ENCODE results near the gene STXBP6. TPM values are rescaled to one million over a fixed set of nuclear protein-coding genes. Genes with fewer than 3 reads are reported as not detected.
A peak's percentile ranks its signal among the peaks of the same experiment; 100 is the strongest.

Gene STXBP6
- total and polyA plus RNA-seq, 8 donors, result 17.2 to 54.1 (median 47.1) TPM

DNA sequence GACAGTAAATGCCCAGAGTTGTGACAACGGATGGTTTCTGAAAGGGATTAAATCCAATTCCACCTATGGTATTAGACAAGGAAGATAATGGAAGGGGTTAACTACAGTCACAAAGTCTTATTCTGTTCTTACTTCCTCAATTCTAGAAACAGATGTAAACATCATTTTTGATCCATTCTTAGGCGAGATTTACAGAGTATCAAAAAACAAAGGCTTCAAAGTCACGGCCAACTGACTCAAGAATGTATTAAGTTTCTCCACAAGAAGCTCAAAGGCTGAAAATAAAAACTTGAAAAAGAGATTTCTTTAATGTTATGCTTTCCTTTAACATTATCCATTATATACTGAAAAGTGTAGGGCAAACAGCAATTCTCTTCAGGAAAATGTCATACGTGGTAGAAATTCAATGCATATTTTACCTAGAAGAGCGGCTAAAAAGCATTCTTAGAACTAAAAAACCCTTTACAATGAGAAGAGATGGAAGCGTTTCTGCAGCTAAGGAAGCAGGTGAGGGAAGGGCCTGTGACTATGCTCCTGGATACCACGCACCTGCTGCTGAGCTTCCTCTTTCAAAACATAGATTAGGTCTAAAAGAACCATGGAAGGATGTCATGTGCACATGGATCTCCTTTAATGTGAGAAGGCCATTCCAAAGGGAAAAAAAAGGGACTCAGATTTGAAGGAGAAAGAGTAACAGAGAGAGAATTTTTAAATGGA, 185.8 kb downstream of the STXBP6 start:
- intact Hi-C loops (cut with DNase I), result no loop called here
- Histone ChIP-seq H3K9me3 (no peaks in the 10 kb centered on the region), H3K27ac (no peak overlapping the region), H3K4me3 (no peak overlapping the region), H3K36me3 (no peaks in the 10 kb centered on the region), H3K27me3 (no peaks in the 10 kb centered on the region), H3K4me1 (peaks cover 0 to 5% of the 10 kb centered on the region in 2 donors)
- ATAC-seq, result no peak
- TF ChIP-seq, protein P1, sequence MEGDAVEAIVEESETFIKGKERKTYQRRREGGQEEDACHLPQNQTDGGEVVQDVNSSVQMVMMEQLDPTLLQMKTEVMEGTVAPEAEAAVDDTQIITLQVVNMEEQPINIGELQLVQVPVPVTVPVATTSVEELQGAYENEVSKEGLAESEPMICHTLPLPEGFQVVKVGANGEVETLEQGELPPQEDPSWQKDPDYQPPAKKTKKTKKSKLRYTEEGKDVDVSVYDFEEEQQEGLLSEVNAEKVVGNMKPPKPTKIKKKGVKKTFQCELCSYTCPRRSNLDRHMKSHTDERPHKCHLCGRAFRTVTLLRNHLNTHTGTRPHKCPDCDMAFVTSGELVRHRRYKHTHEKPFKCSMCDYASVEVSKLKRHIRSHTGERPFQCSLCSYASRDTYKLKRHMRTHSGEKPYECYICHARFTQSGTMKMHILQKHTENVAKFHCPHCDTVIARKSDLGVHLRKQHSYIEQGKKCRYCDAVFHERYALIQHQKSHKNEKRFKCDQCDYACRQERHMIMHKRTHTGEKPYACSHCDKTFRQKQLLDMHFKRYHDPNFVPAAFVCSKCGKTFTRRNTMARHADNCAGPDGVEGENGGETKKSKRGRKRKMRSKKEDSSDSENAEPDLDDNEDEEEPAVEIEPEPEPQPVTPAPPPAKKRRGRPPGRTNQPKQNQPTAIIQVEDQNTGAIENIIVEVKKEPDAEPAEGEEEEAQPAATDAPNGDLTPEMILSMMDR (IDR thresholded peaks at IDR 0.05), result no peak
- DNase-seq, result no peak

GRCh38 chr14:24861083-24861630, 188.8 kb downstream of the STXBP6 start:
- ATAC-seq (peak; percentile 88), DNase-seq (no peak)
- Histone ChIP-seq H3K27me3 (no peaks in the 10 kb centered on the region), H3K4me1 (peaks cover 0 to 5% of the 10 kb centered on the region in 2 donors), H3K27ac (peak overlapping the region in 1 of 2 donors; percentile 24), H3K36me3 (no peaks in the 10 kb centered on the region), H3K9me3 (no peaks in the 10 kb centered on the region), H3K4me3 (no peak overlapping the region)
- intact Hi-C loops (cut with DNase I), result no loop called here
- TF ChIP-seq, protein P1 (IDR thresholded peaks at IDR 0.05), result no peak

DNA sequence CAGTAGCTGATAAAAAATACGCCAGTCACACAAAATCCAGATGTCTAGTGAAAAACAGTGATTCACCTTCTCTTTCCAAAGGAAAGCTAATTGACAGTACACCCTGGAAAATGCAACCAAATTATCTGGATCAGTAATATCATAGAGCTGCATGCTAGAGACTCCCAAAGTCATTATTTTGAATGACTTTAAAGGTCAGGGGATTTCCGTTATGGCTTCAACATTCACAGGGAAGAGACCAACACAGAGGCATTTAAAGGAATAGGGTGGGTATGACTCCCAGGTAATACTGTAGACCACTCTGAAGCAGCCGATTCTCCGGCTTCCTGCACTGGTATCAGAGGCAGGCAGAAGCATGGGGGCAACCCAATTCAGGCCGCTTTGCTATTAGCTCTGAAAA, 190.4 kb downstream of the STXBP6 start:
- no peaks in the 10 kb centered on the region for H3K36me3 ChIP-seq
- H3K9me3 ChIP-seq, result no peaks in the 10 kb centered on the region
- peaks cover 0 to 5% of the 10 kb centered on the region in 2 donors for H3K4me1 ChIP-seq
- TF ChIP-seq, protein P1 (IDR thresholded peaks at IDR 0.05), result no peak
- intact Hi-C loops (cut with DNase I), result no loop called here
- no peak overlapping the region for H3K4me3 ChIP-seq
- H3K27ac ChIP-seq, result peak overlapping the region in 1 of 2 donors; percentile 6
- DNase-seq, result no peak
- no peaks in the 10 kb centered on the region for H3K27me3 ChIP-seq
- no peak for ATAC-seq

GRCh38 chr14:24858684-24859083, 191.3 kb downstream of the STXBP6 start:
- Histone ChIP-seq H3K9me3 (no peaks in the 10 kb centered on the region), H3K27me3 (no peaks in the 10 kb centered on the region), H3K4me3 (no peak overlapping the region), H3K27ac (no peak overlapping the region), H3K4me1 (no peaks in the 10 kb centered on the region), H3K36me3 (no peaks in the 10 kb centered on the region)
- intact Hi-C loops (cut with DNase I), result no loop called here
- DNase-seq, result no peak
- TF ChIP-seq, protein P1 (IDR thresholded peaks at IDR 0.05), result no peak
- ATAC-seq, result no peak

- H3K27me3 ChIP-seq, result no peaks in the 10 kb centered on the region
- TF ChIP-seq, protein P1 (IDR thresholded peaks at IDR 0.05), result no peak
- no peaks in the 10 kb centered on the region for H3K9me3 ChIP-seq
- no peak overlapping the region for H3K27ac ChIP-seq
- intact Hi-C loops (cut with DNase I), result no loop called here
- H3K4me3 ChIP-seq, result no peak overlapping the region
- ATAC-seq (no peak), DNase-seq (no peak)
- no peaks in the 10 kb centered on the region for H3K36me3 ChIP-seq
- H3K4me1 ChIP-seq, result no peaks in the 10 kb centered on the region
Measured at GRCh38 chr14:24858052-24858451, 191.9 kb downstream of the STXBP6 start.
